GM10248 (cell line): ENCODE results near the gene ZNF235.

Experiments used
- CTCF ChIA-PET: fragments of 300-600 bp; sonication (Branson Sonifier 250); formaldehyde crosslinking; extraction: SDS; loops from one replicate; lab custom pipeline; 2021; ENCODE audit warnings: antibody characterized with exemption; lab: Yijun Ruan, JAX
- POLR2A ChIA-PET: fragments of 350-650 bp; sonication (Branson Sonifier 250); formaldehyde crosslinking; extraction: SDS; loops from one replicate; lab custom pipeline; 2020; ENCODE audit warnings: antibody characterized with exemption; lab: Yijun Ruan, JAX
- DNase-seq: peaks from one replicate; pipeline ENCODE4 v3.0.0; 2012; ENCODE audit errors: extremely low spot score
- CTCF ChIP-seq: IDR thresholded peaks from 2 replicates; pipeline ENCODE4 v1.5.1; 2012; ENCODE audit warnings: mild to moderate bottlenecking, low read depth; ENCODE audit errors: extremely low read depth, missing control alignments, control extremely low read depth

ZNF235 gene

GRCh38 chr19:44236384-44236783 lies 68.4 kb downstream of the ZNF235 start:
- no peak for TF ChIP-seq CTCF
- POLR2A ChIA-PET = no interaction called here
- DNase-seq = no peak
- CTCF ChIA-PET = no interaction called here
